Measurements from ENCODE around the gene IL21R.

Gene IL21R

GRCh38 chr16:27401768-27402568 lies at the start of gene IL21R:
TSS of gene IL21R (plus strand) at chr16:27402174. CDS start at chr16:27430072, 27,898 bp downstream.
- H3K36me3 Mint-ChIP-seq (ENCODE audit: low read depth): peaks cover 45% of the 10 kb centered on the region
- H3K9me3 Mint-ChIP-seq: no peaks in the 10 kb centered on the region
- peak within 1 kb of the TSS; percentile 100 for H3K27ac Mint-ChIP-seq
- H3K4me3 Mint-ChIP-seq: peak within 1 kb of the TSS; percentile 100
- H3K27me3 Mint-ChIP-seq: no peaks in the 10 kb centered on the region
- H3K4me1 Mint-ChIP-seq (ENCODE audit: low read depth): peaks cover 57% of the 10 kb centered on the region

GRCh38 chr16:27353853-27354252 lies 48.1 kb upstream of the IL21R start:
- Mint-ChIP-seq H3K36me3 (ENCODE audit: low read depth) (peaks cover 91% of the 10 kb centered on the region), H3K27me3 (no peaks in the 10 kb centered on the region), H3K9me3 (no peaks in the 10 kb centered on the region), H3K4me3 (no peak overlapping the region), H3K4me1 (ENCODE audit: low read depth) (peaks cover 17% of the 10 kb centered on the region), H3K27ac (no peak overlapping the region)

GRCh38 chr16:27355610-27356009 lies 46.4 kb upstream of the IL21R start:
- Mint-ChIP-seq H3K36me3 (ENCODE audit: low read depth) (peaks cover 88% of the 10 kb centered on the region), H3K4me1 (ENCODE audit: low read depth) (peaks cover 15% of the 10 kb centered on the region), H3K9me3 (no peaks in the 10 kb centered on the region), H3K4me3 (peak overlapping the region; percentile 31), H3K27me3 (no peaks in the 10 kb centered on the region), H3K27ac (peak overlapping the region; percentile 65)

- H3K4me1 Mint-ChIP-seq (ENCODE audit: low read depth): peaks cover 15% of the 10 kb centered on the region
- H3K4me3 Mint-ChIP-seq: no peak overlapping the region
- H3K27ac Mint-ChIP-seq: no peak overlapping the region
- H3K27me3 Mint-ChIP-seq: no peaks in the 10 kb centered on the region
- no peaks in the 10 kb centered on the region for H3K9me3 Mint-ChIP-seq
- H3K36me3 Mint-ChIP-seq (ENCODE audit: low read depth): peaks cover 88% of the 10 kb centered on the region
These were observed 45.2 kb upstream of the IL21R start for GRCh38 chr16:27356794-27357193.

- Mint-ChIP-seq H3K4me3 (no peak overlapping the region), H3K4me1 (ENCODE audit: low read depth) (peaks cover 32% of the 10 kb centered on the region), H3K36me3 (ENCODE audit: low read depth) (peaks cover 91% of the 10 kb centered on the region), H3K27ac (no peak overlapping the region), H3K27me3 (no peaks in the 10 kb centered on the region), H3K9me3 (no peaks in the 10 kb centered on the region)
These were observed 42.9 kb upstream of the IL21R start for GRCh38 chr16:27359051-27359450.

GRCh38 chr16:27359615-27360014 lies 42.4 kb upstream of the IL21R start:
- Mint-ChIP-seq H3K27ac (no peak overlapping the region), H3K4me3 (no peak overlapping the region), H3K9me3 (no peaks in the 10 kb centered on the region), H3K4me1 (ENCODE audit: low read depth) (peaks cover 38% of the 10 kb centered on the region), H3K27me3 (no peaks in the 10 kb centered on the region), H3K36me3 (ENCODE audit: low read depth) (peaks cover 91% of the 10 kb centered on the region)

GRCh38 chr16:27361987-27362386 lies 40.0 kb upstream of the IL21R start:
- no peaks in the 10 kb centered on the region for H3K9me3 Mint-ChIP-seq
- H3K36me3 Mint-ChIP-seq (ENCODE audit: low read depth): peaks cover 86% of the 10 kb centered on the region
- peaks cover 52% of the 10 kb centered on the region for H3K4me1 Mint-ChIP-seq (ENCODE audit: low read depth)
- H3K4me3 Mint-ChIP-seq: no peak overlapping the region
- H3K27me3 Mint-ChIP-seq: no peaks in the 10 kb centered on the region
- peak overlapping the region; percentile 64 for H3K27ac Mint-ChIP-seq

- peaks cover 58% of the 10 kb centered on the region for H3K4me1 Mint-ChIP-seq (ENCODE audit: low read depth)
- no peak overlapping the region for H3K4me3 Mint-ChIP-seq
- H3K27ac Mint-ChIP-seq: peak overlapping the region; percentile 64
- no peaks in the 10 kb centered on the region for H3K9me3 Mint-ChIP-seq
- H3K27me3 Mint-ChIP-seq: no peaks in the 10 kb centered on the region
- peaks cover 80% of the 10 kb centered on the region for H3K36me3 Mint-ChIP-seq (ENCODE audit: low read depth)
These were observed 39.3 kb upstream of the IL21R start for GRCh38 chr16:27362570-27363245.

- Mint-ChIP-seq H3K4me1 (ENCODE audit: low read depth) (peaks cover 60% of the 10 kb centered on the region), H3K27me3 (no peaks in the 10 kb centered on the region), H3K27ac (no peak overlapping the region), H3K4me3 (no peak overlapping the region), H3K9me3 (no peaks in the 10 kb centered on the region), H3K36me3 (ENCODE audit: low read depth) (peaks cover 75% of the 10 kb centered on the region)
These were observed 38.7 kb upstream of the IL21R start for GRCh38 chr16:27363246-27363632.

GRCh38 chr16:27363797-27364196 lies 38.2 kb upstream of the IL21R start:
- Mint-ChIP-seq H3K27ac (no peak overlapping the region), H3K4me3 (no peak overlapping the region), H3K4me1 (ENCODE audit: low read depth) (peaks cover 66% of the 10 kb centered on the region), H3K9me3 (no peaks in the 10 kb centered on the region), H3K36me3 (ENCODE audit: low read depth) (peaks cover 69% of the 10 kb centered on the region), H3K27me3 (no peaks in the 10 kb centered on the region)

GRCh38 chr16:27364493-27365141 lies 37.4 kb upstream of the IL21R start:
- Mint-ChIP-seq H3K27ac (peak overlapping the region; percentile 97), H3K9me3 (no peaks in the 10 kb centered on the region), H3K4me3 (no peak overlapping the region), H3K4me1 (ENCODE audit: low read depth) (peaks cover 74% of the 10 kb centered on the region), H3K27me3 (no peaks in the 10 kb centered on the region), H3K36me3 (ENCODE audit: low read depth) (peaks cover 61% of the 10 kb centered on the region)

GRCh38 chr16:27365142-27366089 lies 36.6 kb upstream of the IL21R start:
- Mint-ChIP-seq H3K4me3 (no peak overlapping the region), H3K4me1 (ENCODE audit: low read depth) (peaks cover 82% of the 10 kb centered on the region), H3K27me3 (no peaks in the 10 kb centered on the region), H3K27ac (peak overlapping the region; percentile 97), H3K36me3 (ENCODE audit: low read depth) (peaks cover 63% of the 10 kb centered on the region), H3K9me3 (peaks cover 6% of the 10 kb centered on the region)

- no peaks in the 10 kb centered on the region for H3K27me3 Mint-ChIP-seq
- H3K4me3 Mint-ChIP-seq: peak overlapping the region; percentile 63
- H3K4me1 Mint-ChIP-seq (ENCODE audit: low read depth): peaks cover 89% of the 10 kb centered on the region
These were observed 35.1 kb upstream of the IL21R start for GRCh38 chr16:27366687-27367460.

More at GRCh38 chr16:27366687-27367460, 35.1 kb upstream of the IL21R start:
- Mint-ChIP-seq H3K9me3 (peaks cover 14% of the 10 kb centered on the region), H3K27ac (peak overlapping the region; percentile 97), H3K36me3 (ENCODE audit: low read depth) (peaks cover 56% of the 10 kb centered on the region)
